IMR-90 (cell line): ENCODE data around the gene KRTAP19-8. TPM values are rescaled to one million over a fixed set of nuclear protein-coding genes. Genes with fewer than 3 reads are reported as not detected.

ENCODE experiments used
- ATAC-seq: fragments of 200-7000 bp; cut with Tn5 transposase; 2 replicates; pipeline ENCODE4 v1.9.1; 2020; ENCODE audit warnings: low read depth, mild to moderate bottlenecking, moderate library complexity
- BruUV-seq: library from RNA; stranded (reverse); fragments of 400-500 nt; replicated peaks from 2 replicates; lab custom pipeline; 2021; lab: Mats Ljungman, UMichigan
- CTCF ChIA-PET: fragments of 300-600 bp; formaldehyde crosslinking; extraction: SDS; loops from one replicate; lab custom pipeline; 2021; ENCODE audit warnings: antibody characterized with exemption; lab: Yijun Ruan, JAX
- POLR2A ChIA-PET: fragments of 300-600 bp; sonication (Branson Sonifier 250); formaldehyde crosslinking; loops from one replicate; lab custom pipeline; 2022; ENCODE audit warnings: antibody characterized with exemption; ENCODE audit not compliant: unreplicated experiment; lab: Charles Lee
- DNase-seq: peaks from one replicate; pipeline ENCODE4 v3.0.0; 2013
- H2AFZ ChIP-seq: replicated peaks from 2 replicates; pipeline ENCODE3; 2013; ENCODE audit warnings: low read length, mild to moderate bottlenecking; ENCODE audit not compliant: poor library complexity
- H2AK5ac ChIP-seq: 2 replicates; pipeline ENCODE4 v1.6.1; 2013; ENCODE audit warnings: low read depth, low read length, inconsistent platforms
- H2AK9ac ChIP-seq: replicated peaks from 2 replicates; pipeline ENCODE3; 2013; ENCODE audit warnings: mild to moderate bottlenecking, low read depth, low read length, moderate library complexity; ENCODE audit not compliant: poor library complexity
- H2BK120ac ChIP-seq: 2 replicates; pipeline ENCODE4 v1.6.1; 2013; ENCODE audit warnings: low read depth, low read length, inconsistent platforms
- H2BK15ac ChIP-seq: 3 replicates; pipeline ENCODE4 v1.6.1; 2013; ENCODE audit warnings: low read depth, low read length, inconsistent platforms
- H2BK20ac ChIP-seq: 2 replicates; pipeline ENCODE4 v1.6.1; 2013; ENCODE audit warnings: low read depth, mild to moderate bottlenecking, inconsistent platforms, low read length, moderate library complexity
- H2BK5ac ChIP-seq: 2 replicates; pipeline ENCODE4 v1.6.1; 2013; ENCODE audit warnings: mild to moderate bottlenecking, low read depth, low read length, inconsistent platforms; ENCODE audit not compliant: poor library complexity, severe bottlenecking
- H3K14ac ChIP-seq: replicated peaks from 2 replicates; pipeline ENCODE4 v1.6.1; 2013; ENCODE audit warnings: low read depth, low read length, inconsistent platforms
- H3K18ac ChIP-seq: 2 replicates; pipeline ENCODE4 v1.6.1; 2013; ENCODE audit warnings: low read depth, low read length, control low read depth
- H3K23ac ChIP-seq: 2 replicates; pipeline ENCODE4 v1.6.1; 2013; ENCODE audit warnings: low read depth, low read length, inconsistent platforms
- H3K27ac ChIP-seq: 2 replicates; pipeline ENCODE4 v1.5.1; 2013; ENCODE audit warnings: mild to moderate bottlenecking, control low read depth, low read length; ENCODE audit not compliant: insufficient read depth
- H3K27me3 ChIP-seq: 2 replicates; pipeline ENCODE4 v1.6.1; 2013; ENCODE audit warnings: low read length; ENCODE audit not compliant: control insufficient read depth, insufficient read depth
- H3K36me3 ChIP-seq: 2 replicates; pipeline ENCODE4 v1.6.1; 2013; ENCODE audit warnings: low read length, mixed read lengths; ENCODE audit not compliant: control insufficient read depth, insufficient read depth
- H3K4ac ChIP-seq: 2 replicates; pipeline ENCODE4 v1.6.1; 2013; ENCODE audit warnings: low read depth, low read length, inconsistent platforms
- H3K4me1 ChIP-seq: 2 replicates; pipeline ENCODE4 v1.6.1; 2013; ENCODE audit warnings: low read length, mixed read lengths; ENCODE audit not compliant: control insufficient read depth, insufficient read depth
- H3K4me2 ChIP-seq: 2 replicates; pipeline ENCODE4 v1.6.1; 2013; ENCODE audit warnings: low read depth, mild to moderate bottlenecking, control low read depth, low read length, moderate library complexity
- H3K4me3 ChIP-seq: 2 replicates; pipeline ENCODE4 v1.5.1; 2013; ENCODE audit warnings: low read depth, mild to moderate bottlenecking, control low read depth, low read length, moderate library complexity; ENCODE audit not compliant: insufficient read depth
- H3K56ac ChIP-seq: 2 replicates; pipeline ENCODE4 v1.6.1; 2013; ENCODE audit warnings: low read length, inconsistent platforms; ENCODE audit not compliant: insufficient read depth; ENCODE audit errors: extremely low read depth
- H3K79me1 ChIP-seq, 2 experiments: 2 replicates each; pipeline ENCODE4 v1.6.1; 2013; ENCODE audit warnings: low read length in 2 of 2, inconsistent platforms in 1 of 2, low read depth in 1 of 2
- H3K9ac ChIP-seq: 2 replicates; pipeline ENCODE4 v1.6.1; 2013; ENCODE audit warnings: low read depth, low read length, control low read depth
- H3K9me1 ChIP-seq: 2 replicates; pipeline ENCODE4 v1.6.1; 2013; ENCODE audit warnings: low read length, inconsistent platforms; ENCODE audit not compliant: insufficient read depth
- H3K9me3 ChIP-seq: 2 replicates; pipeline ENCODE4 v1.6.1; 2013; ENCODE audit warnings: low read length; ENCODE audit not compliant: control insufficient read depth, insufficient read depth
- H4K20me1 ChIP-seq: 2 replicates; pipeline ENCODE4 v1.6.1; 2013; ENCODE audit warnings: low read length, inconsistent platforms; ENCODE audit not compliant: insufficient read depth
- H4K5ac ChIP-seq: 2 replicates; pipeline ENCODE4 v1.6.1; 2013; ENCODE audit warnings: mild to moderate bottlenecking, low read depth, low read length, control low read depth
- H4K8ac ChIP-seq, 2 experiments: 2 replicates each; pipeline ENCODE4 v1.6.1; 2013; ENCODE audit warnings: low read depth in 2 of 2, low read length in 2 of 2, control low read depth in 1 of 2, inconsistent platforms in 1 of 2
- H4K91ac ChIP-seq: 2 replicates; pipeline ENCODE4 v1.6.1; 2013; ENCODE audit warnings: low read depth, low read length, inconsistent platforms; ENCODE audit not compliant: insufficient read depth
- POLR2A ChIP-seq: IDR thresholded peaks from 2 replicates; pipeline ENCODE4 v1.6.1; 2012; ENCODE audit warnings: mild to moderate bottlenecking, low read depth, low read length
- whole genome bisulfite sequencing, 2 experiments: methylation state at CpG; one replicate each; pipeline versions ENCODE4 v1.1.5 to v1.1.7; 2013; ENCODE audit warnings: missing lambda C conversion rate in 2 of 2; ENCODE audit not compliant: insufficient read length in 1 of 2; ENCODE audit errors: extremely low coverage in 2 of 2; 5-methylcytosine and 5-hydroxymethylcytosine counted together
- dilution Hi-C: fragments of 300-500 bp; cut with HindIII; formaldehyde crosslinking; loops from one replicate; pipeline ENCODE4 v1.14.3; 2018; ENCODE audit warnings: low sequenced_read_pairs; ENCODE audit not compliant: unreplicated experiment
- in situ Hi-C: fragments of 300-500 bp; cut with MboI; formaldehyde crosslinking; loops from 3 replicates; pipeline ENCODE4 v1.14.3; 2019; ENCODE audit warnings: low sequenced_read_pairs, inconsistent platforms, mixed read lengths
- intact Hi-C: fragments of 100-400 bp; cut with micrococcal nuclease; formaldehyde crosslinking; loops from 2 replicates; pipeline ENCODE4 v1.10.0; 2022
- polyA plus RNA-seq, 3 experiments: library from polyadenylated mRNA; depleted of rRNA; stranded (reverse); fragments of >200 nt; gene quantifications; 2 replicates each; pipeline ENCODE4 v1.2.3, GENCODE V29; 2012; ENCODE audit warnings: low replicate concordance in 1 of 3
- total RNA-seq: library from RNA; depleted of rRNA; stranded (reverse); fragments of >200 nt; gene quantifications from 2 replicates; pipeline ENCODE4 v1.2.3, GENCODE V29; 2012
- TF ChIP-seq, protein P1 (sequence below): fragments of 150-350 bp; IDR thresholded peaks from 2 replicates; pipeline ENCODE4 v1.6.1; 2016; ENCODE audit warnings: low read depth, mild to moderate bottlenecking, low read length, moderate library complexity, borderline replicate concordance

The KRTAP19-8 gene
- total and polyA plus RNA-seq, 2 of the 4 experiments (the other 2 are of a cell fraction) = not detected

DNA sequence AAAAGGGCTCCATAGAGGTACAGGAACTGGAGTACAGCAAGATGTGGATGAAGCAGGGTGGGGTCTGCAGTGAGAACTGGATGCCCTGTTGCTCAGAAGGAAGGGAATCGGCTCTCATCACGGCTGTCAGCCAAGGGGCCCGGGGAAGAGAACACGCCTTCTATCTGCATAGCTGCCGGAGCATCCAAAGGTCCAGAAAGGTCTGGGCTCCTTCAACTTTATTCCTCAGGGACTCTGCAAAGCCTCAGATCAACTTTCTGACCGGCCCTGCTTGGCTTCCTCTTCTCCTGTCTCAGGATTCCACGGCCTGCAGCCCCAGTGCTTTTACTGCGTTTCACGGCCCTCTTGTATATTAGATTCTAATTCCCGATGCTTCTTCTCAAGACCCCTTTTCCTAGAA lies 34.8 kb downstream of the KRTAP19-8 start:
- no peak overlapping the region for H2BK15ac ChIP-seq
- H3K9me3 ChIP-seq = peaks cover 28% of the 10 kb centered on the region
- intact Hi-C loops = no loop called here
- no peak overlapping the region for H3K4me2 ChIP-seq
- ChIA-PET CTCF (no interaction called here), POLR2A (no interaction called here)
- in situ Hi-C loops = no loop called here
- no TSS peak for BruUV-seq
- no peak overlapping the region for H3K14ac ChIP-seq
- no peaks in the 10 kb centered on the region for H3K36me3 ChIP-seq
- WGBS, 2 experiments = 56% methylated on average over 6 of the region's 10 CpGs; no CpG with 5 or more reads in 1 of the 2 experiments
- TF ChIP-seq, protein P1, sequence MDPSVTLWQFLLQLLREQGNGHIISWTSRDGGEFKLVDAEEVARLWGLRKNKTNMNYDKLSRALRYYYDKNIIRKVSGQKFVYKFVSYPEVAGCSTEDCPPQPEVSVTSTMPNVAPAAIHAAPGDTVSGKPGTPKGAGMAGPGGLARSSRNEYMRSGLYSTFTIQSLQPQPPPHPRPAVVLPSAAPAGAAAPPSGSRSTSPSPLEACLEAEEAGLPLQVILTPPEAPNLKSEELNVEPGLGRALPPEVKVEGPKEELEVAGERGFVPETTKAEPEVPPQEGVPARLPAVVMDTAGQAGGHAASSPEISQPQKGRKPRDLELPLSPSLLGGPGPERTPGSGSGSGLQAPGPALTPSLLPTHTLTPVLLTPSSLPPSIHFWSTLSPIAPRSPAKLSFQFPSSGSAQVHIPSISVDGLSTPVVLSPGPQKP = no peak
- no peak for TF ChIP-seq POLR2A
- no peak overlapping the region for H2BK20ac ChIP-seq
- H2BK120ac ChIP-seq = no peak overlapping the region
- H3K79me1 ChIP-seq = no peaks in the 10 kb centered on the region
- no peak overlapping the region for H3K27ac ChIP-seq
- no peak overlapping the region for H2AFZ ChIP-seq
- ATAC-seq (no peak), DNase-seq (no peak)
- no peak overlapping the region for H3K23ac ChIP-seq
- no peak overlapping the region for H3K4ac ChIP-seq
- no peak overlapping the region for H2AK9ac ChIP-seq
- no peaks in the 10 kb centered on the region for H3K9me1 ChIP-seq
- H3K9ac ChIP-seq = no peak overlapping the region
- H2AK5ac ChIP-seq = no peak overlapping the region
- dilution Hi-C loops = no loop called here
- no peaks in the 10 kb centered on the region for H4K20me1 ChIP-seq
- H3K4me3 ChIP-seq = no peak overlapping the region
- no peak overlapping the region for H2BK5ac ChIP-seq
- H3K56ac ChIP-seq = no peak overlapping the region
- no peak overlapping the region for H4K91ac ChIP-seq
- H3K4me1 ChIP-seq = no peaks in the 10 kb centered on the region
- H4K5ac ChIP-seq = no peak overlapping the region
- no peak overlapping the region for H4K8ac ChIP-seq
- no peaks in the 10 kb centered on the region for H3K27me3 ChIP-seq
- H3K18ac ChIP-seq = no peak overlapping the region
